ENCODE data around the gene FGD3. TPM values are rescaled to one million over a fixed set of nuclear protein-coding genes. Genes with fewer than 3 reads are reported as not detected.

FGD3 gene
- total and polyA plus RNA-seq, 2 donors (not counting 1 experiment from before 2014, with no cell fraction given), result 130 to 134 TPM

- POLR2A ChIA-PET, result interaction anchor here (0.7 kb wide), 1 partner anchor 239 kb away, joined by 5 read pairs; no protein-coding TSS in a partner anchor
- Histone ChIP-seq H3K4me1 (ENCODE audit: control insufficient read depth in 2 of 2, insufficient read depth in 2 of 2, low read length in 2 of 2) (peaks cover 13 to 17% of the 10 kb centered on the region in 2 donors), H3K36me3 (replicated peaks in 1 of 2; ENCODE audit: control extremely low read depth in 1 of 2, control insufficient read depth in 1 of 2, extremely low read depth in 1 of 2, insufficient read depth in 2 of 2, low read length in 1 of 2) (peaks cover 4 to 87% of the 10 kb centered on the region in 2 experiments), H2AFZ (ENCODE audit: insufficient read depth, low read depth, low read length, poor library complexity, severe bottlenecking) (no peak overlapping the region), H4K20me1 (ENCODE audit: control insufficient read depth, insufficient read depth, low read length, poor library complexity, severe bottlenecking) (peaks cover 29% of the 10 kb centered on the region), H3K27ac (ENCODE audit: low read length in 2 of 2) (no peak overlapping the region), H3K9ac (ENCODE audit: low read length) (no peak overlapping the region), H3K9me3 (ENCODE audit: control extremely low read depth in 1 of 3, control insufficient read depth in 2 of 3, insufficient read depth in 1 of 3, low read length in 2 of 3) (no peaks in the 10 kb centered on the region), H3K27me3 (replicated peaks in 1 of 4; ENCODE audit: control extremely low read depth in 1 of 4, control insufficient read depth in 3 of 4, insufficient read depth in 4 of 4, low read length in 3 of 4) (no peaks in the 10 kb centered on the region), H3K79me2 (ENCODE audit: control insufficient read depth, insufficient read depth, low read length) (peaks cover 2% of the 10 kb centered on the region), H3K4me2 (replicated peaks; ENCODE audit: low read depth, low read length, poor library complexity, severe bottlenecking) (no peak overlapping the region), H3K4me3 (ENCODE audit: control extremely low read depth in 1 of 5, extremely low read depth in 1 of 5, insufficient read depth in 1 of 5, low read depth in 2 of 5, low read length in 4 of 5) (no peak overlapping the region)
- Mint-ChIP-seq H3K4me3 (no peak overlapping the region), H3K4me1 (peaks cover 29% of the 10 kb centered on the region), H3K27ac (peak overlapping the region; percentile 63), H3K27me3 (no peaks in the 10 kb centered on the region), H3K9me3 (ENCODE audit: insufficient read depth) (no peaks in the 10 kb centered on the region)
- intact Hi-C loops (cut with micrococcal nuclease), result no loop called here
- CTCF ChIA-PET, result no interaction called here
- ATAC-seq (ENCODE audit: low read depth), result no peak
- DNase-seq, result no peak
- WGBS (ENCODE audit: insufficient coverage), result 96% methylated on average over 18 of the region's 23 CpGs
- TF ChIP-seq EZH2 (IDR thresholded peaks at IDR 0.05; ENCODE audit: borderline replicate concordance, insufficient read depth, low read depth, low read length, poor library complexity, severe bottlenecking), result no peak
These were observed 75.6 kb downstream of the FGD3 start for GRCh38 chr9:93022721-93023520.

GRCh38 chr9:93023521-93023815 lies 76.1 kb downstream of the FGD3 start:
- CTCF ChIA-PET, result no interaction called here
- Mint-ChIP-seq H3K4me3 (no peak overlapping the region), H3K9me3 (ENCODE audit: insufficient read depth) (no peaks in the 10 kb centered on the region), H3K27me3 (no peaks in the 10 kb centered on the region), H3K4me1 (peaks cover 34% of the 10 kb centered on the region), H3K27ac (peak overlapping the region; percentile 63)
- POLR2A ChIA-PET, result interaction anchor here (0.7 kb wide), 1 partner anchor 239 kb away, joined by 5 read pairs; no protein-coding TSS in a partner anchor
- DNase-seq (no peak), ATAC-seq (ENCODE audit: low read depth) (peak; percentile 13)
- Histone ChIP-seq H3K27me3 (replicated peaks in 1 of 4; ENCODE audit: control extremely low read depth in 1 of 4, control insufficient read depth in 3 of 4, insufficient read depth in 4 of 4, low read length in 3 of 4) (no peaks in the 10 kb centered on the region), H3K4me2 (replicated peaks; ENCODE audit: low read depth, low read length, poor library complexity, severe bottlenecking) (no peak overlapping the region), H4K20me1 (ENCODE audit: control insufficient read depth, insufficient read depth, low read length, poor library complexity, severe bottlenecking) (peaks cover 23% of the 10 kb centered on the region), H3K9me3 (ENCODE audit: control extremely low read depth in 1 of 3, control insufficient read depth in 2 of 3, insufficient read depth in 1 of 3, low read length in 2 of 3) (no peaks in the 10 kb centered on the region), H3K36me3 (replicated peaks in 1 of 2; ENCODE audit: control extremely low read depth in 1 of 2, control insufficient read depth in 1 of 2, extremely low read depth in 1 of 2, insufficient read depth in 2 of 2, low read length in 1 of 2) (peaks cover 4 to 81% of the 10 kb centered on the region in 2 experiments), H3K79me2 (ENCODE audit: control insufficient read depth, insufficient read depth, low read length) (peaks cover 3% of the 10 kb centered on the region), H3K4me1 (ENCODE audit: control insufficient read depth in 2 of 2, insufficient read depth in 2 of 2, low read length in 2 of 2) (peaks cover 19 to 23% of the 10 kb centered on the region in 2 donors), H3K27ac (ENCODE audit: low read length in 2 of 2) (no peak overlapping the region), H2AFZ (ENCODE audit: insufficient read depth, low read depth, low read length, poor library complexity, severe bottlenecking) (no peak overlapping the region), H3K4me3 (ENCODE audit: control extremely low read depth in 1 of 5, extremely low read depth in 1 of 5, insufficient read depth in 1 of 5, low read depth in 2 of 5, low read length in 4 of 5) (no peak overlapping the region), H3K9ac (ENCODE audit: low read length) (no peak overlapping the region)
- WGBS (ENCODE audit: insufficient coverage), result 20% methylated on average over 1 of the region's 4 CpGs
- intact Hi-C loops (cut with micrococcal nuclease), result no loop called here
- TF ChIP-seq EZH2 (IDR thresholded peaks at IDR 0.05; ENCODE audit: borderline replicate concordance, insufficient read depth, low read depth, low read length, poor library complexity, severe bottlenecking), result no peak
- no peak for TF ChIP-seq CTCF (IDR thresholded peaks at IDR 0.05)

Measured in B cell (primary cell).